Measurements from ENCODE around the gene NAA38. TPM values are rescaled to one million over a fixed set of nuclear protein-coding genes. Genes with fewer than 3 reads are reported as not detected.

Gene NAA38
- total RNA-seq, 1 donor from 2014 or later: 33.5 TPM

GRCh38 chr17:7842380-7843256, 14.7 kb downstream of the NAA38 start:
- ATAC-seq: peak; percentile 2
- DNase-seq (ENCODE audit: low spot score): peak; percentile 72

GRCh38 chr17:7841915-7842379, 15.4 kb downstream of the NAA38 start:
- DNase-seq (ENCODE audit: low spot score) (peak; percentile 94), ATAC-seq (peak; percentile 61)

GRCh38 chr17:7841396-7841914, 15.9 kb downstream of the NAA38 start:
- ATAC-seq: peak; percentile 34
- DNase-seq (ENCODE audit: low spot score): peak; percentile 83

GRCh38 chr17:7840875-7841274, 16.5 kb downstream of the NAA38 start:
- no peak for ATAC-seq
- DNase-seq (ENCODE audit: low spot score): no peak

GRCh38 chr17:7840441-7840840, 16.9 kb downstream of the NAA38 start:
- DNase-seq (ENCODE audit: low spot score): no peak

GRCh38 chr17:7839876-7840261, 17.5 kb downstream of the NAA38 start:
- no peak for ATAC-seq

More at GRCh38 chr17:7840441-7840840, 16.9 kb downstream of the NAA38 start:
- no peak for ATAC-seq

GRCh38 chr17:7839190-7839875, 18.0 kb downstream of the NAA38 start:
- DNase-seq (ENCODE audit: low spot score): no peak

More at GRCh38 chr17:7839876-7840261, 17.5 kb downstream of the NAA38 start:
- no peak for DNase-seq (ENCODE audit: low spot score)

GRCh38 chr17:7838090-7839075, 19.0 kb downstream of the NAA38 start:
- DNase-seq (ENCODE audit: low spot score): no peak

More at GRCh38 chr17:7839190-7839875, 18.0 kb downstream of the NAA38 start:
- no peak for ATAC-seq

GRCh38 chr17:7837408-7838088, 19.8 kb downstream of the NAA38 start:
- no peak for DNase-seq (ENCODE audit: low spot score)
- no peak for ATAC-seq

More at GRCh38 chr17:7838090-7839075, 19.0 kb downstream of the NAA38 start:
- no peak for ATAC-seq

- ATAC-seq: peak; percentile 55
- DNase-seq (ENCODE audit: low spot score): peak; percentile 99
These were observed 20.6 kb downstream of the NAA38 start for GRCh38 chr17:7836596-7837407.

GRCh38 chr17:7835814-7836595, 21.4 kb downstream of the NAA38 start:
- DNase-seq (ENCODE audit: low spot score): peak; percentile 86
- ATAC-seq: peak; percentile 61

GRCh38 chr17:7834957-7835813, 22.2 kb downstream of the NAA38 start:
- peak; percentile 62 for ATAC-seq
- DNase-seq (ENCODE audit: low spot score): peak; percentile 98

GRCh38 chr17:7834542-7834956, 22.8 kb downstream of the NAA38 start:
- DNase-seq (ENCODE audit: low spot score) (peak; percentile 85), ATAC-seq (peak; percentile 32)

- ATAC-seq (peak; percentile 63), DNase-seq (ENCODE audit: low spot score) (peak; percentile 93)
These were observed 23.4 kb downstream of the NAA38 start, which contains the start of gene KDM6B for GRCh38 chr17:7833795-7834541. Gene KDM6B, plus strand, starts transcription at chr17:7834217. Its CDS starts 11,338 bp downstream, at chr17:7845555.

GRCh38 chr17:7833011-7833794, 24.2 kb downstream of the NAA38 start:
- ATAC-seq: no peak
- DNase-seq (ENCODE audit: low spot score): no peak

Measured in left lobe of liver (tissue), 2 donors.